H1 (cell line): ENCODE results near the gene ACSL6. TPM values are rescaled to one million over a fixed set of nuclear protein-coding genes. Genes with fewer than 3 reads are reported as not detected.

Experiments
- CTCF ChIA-PET: fragments of 300-600 bp; sonication (Branson Sonifier 250); formaldehyde crosslinking; loops from one replicate; lab custom pipeline; 2021; ENCODE audit not compliant: partially characterized antibody; lab: Charles Lee
- POLR2A ChIA-PET: fragments of 300-600 bp; sonication (Branson Sonifier 250); formaldehyde crosslinking; loops from one replicate; lab custom pipeline; 2021; ENCODE audit warnings: inconsistent platforms; ENCODE audit not compliant: partially characterized antibody; lab: Charles Lee
- DNase-seq, 2 experiments: peaks; one replicate each; pipeline versions ENCODE4 v3.0.0 to v3.0.0-alpha.2; 2010 to 2022; ENCODE audit warnings: low spot score in 2 of 2, low read depth in 1 of 2, mixed read lengths in 1 of 2
- FAIRE-seq: peaks from 2 replicates; lab custom pipeline; 2011; peaks lifted over from hg19 to GRCh38; lab: Jason Lieb, UNC
- H2AFZ ChIP-seq: 2 replicates; pipeline ENCODE4 v1.8.1; 2012; ENCODE audit warnings: low read length, inconsistent platforms
- H2AK5ac ChIP-seq: 2 replicates; pipeline ENCODE4 v1.6.1; 2013; ENCODE audit warnings: low read depth, low read length
- H2BK120ac ChIP-seq: replicated peaks from 2 replicates; pipeline ENCODE3; 2013; ENCODE audit warnings: low read depth, low read length, inconsistent platforms
- H2BK12ac ChIP-seq: 2 replicates; pipeline ENCODE4 v1.6.1; 2013; ENCODE audit warnings: low read depth, low read length
- H2BK15ac ChIP-seq: 2 replicates; pipeline ENCODE4 v1.6.1; 2013; ENCODE audit warnings: low read length
- H2BK20ac ChIP-seq: 2 replicates; pipeline ENCODE4 v1.6.1; 2013; ENCODE audit warnings: low read length
- H2BK5ac ChIP-seq: 2 replicates; pipeline ENCODE4 v1.6.1; 2013; ENCODE audit warnings: low read depth, low read length
- H3K14ac ChIP-seq: 2 replicates; pipeline ENCODE4 v1.6.1; 2013; ENCODE audit warnings: inconsistent platforms; ENCODE audit not compliant: insufficient read length
- H3K18ac ChIP-seq: 2 replicates; pipeline ENCODE4 v1.6.1; 2013; ENCODE audit warnings: low read length; ENCODE audit errors: extremely low read depth
- H3K23ac ChIP-seq: 2 replicates; pipeline ENCODE4 v1.6.1; 2013; ENCODE audit warnings: inconsistent platforms; ENCODE audit not compliant: insufficient read length
- H3K23me2 ChIP-seq: 2 replicates; pipeline ENCODE4 v1.6.1; 2013; ENCODE audit warnings: low read depth, low read length
- H3K27ac ChIP-seq: 2 replicates; pipeline ENCODE4 v1.6.1; 2011; ENCODE audit warnings: low read depth, low read length, inconsistent platforms
- H3K27me3 ChIP-seq, 4 experiments: replicated peaks in 1 of 4; 1 replicate in 1 of 4; 2 replicates in 3 of 4; pipeline versions ENCODE4 v1.6.1 to v1.8.1; 2011 to 2013; ENCODE audit warnings: low read length in 3 of 4, mild to moderate bottlenecking in 3 of 4, inconsistent platforms in 2 of 4, mixed read lengths in 2 of 4, moderate library complexity in 1 of 4; ENCODE audit not compliant: control insufficient read depth in 3 of 4, insufficient read depth in 3 of 4; ENCODE audit errors: extremely low read depth in 1 of 4
- H3K36me3 ChIP-seq, 4 experiments: 2 replicates each; pipeline versions ENCODE4 v1.6.1 to v1.8.1; 2011 to 2013; ENCODE audit warnings: mild to moderate bottlenecking in 4 of 4, low read length in 3 of 4, moderate library complexity in 2 of 4, control low read depth in 1 of 4, inconsistent platforms in 1 of 4; ENCODE audit not compliant: insufficient read depth in 4 of 4, control insufficient read depth in 2 of 4
- H3K4ac ChIP-seq: replicated peaks from 2 replicates; pipeline ENCODE3; 2013; ENCODE audit warnings: low read length, low read depth, mixed read lengths, inconsistent platforms; ENCODE audit not compliant: insufficient read length
- H3K4me1 ChIP-seq, 4 experiments: replicated peaks in 1 of 4; 1 replicate in 1 of 4; 2 replicates in 3 of 4; pipeline versions ENCODE4 v1.6.1 to v1.8.1; 2011 to 2013; ENCODE audit warnings: low read length in 3 of 4, inconsistent platforms in 2 of 4, mixed read lengths in 1 of 4; ENCODE audit not compliant: insufficient read depth in 4 of 4, control insufficient read depth in 3 of 4
- H3K4me2 ChIP-seq, 2 experiments: 2 replicates each; pipeline versions ENCODE4 v1.6.1 to v1.8.1; 2011 to 2013; ENCODE audit warnings: low read depth in 2 of 2, low read length in 2 of 2, control low read depth in 1 of 2, inconsistent platforms in 1 of 2, mild to moderate bottlenecking in 1 of 2; ENCODE audit not compliant: insufficient read depth in 1 of 2
- H3K4me3 ChIP-seq, 4 experiments: fragments of 200-600, 300-600 bp in 1 of 4; sonication (generic), shearing (Covaris generic), sonication (Bioruptor Twin) in 1 of 4; 2 replicates each; pipeline versions ENCODE4 v1.5.1 to v1.8.1; 2011 to 2016; ENCODE audit warnings: low read length in 4 of 4, low read depth in 3 of 4, control low read depth in 2 of 4, inconsistent platforms in 2 of 4, mild to moderate bottlenecking in 2 of 4, mixed read lengths in 1 of 4, moderate library complexity in 1 of 4; ENCODE audit not compliant: insufficient read depth in 2 of 4; ENCODE audit errors: extremely low read depth in 1 of 4
- H3K56ac ChIP-seq: replicated peaks from 2 replicates; pipeline ENCODE3; 2013; ENCODE audit warnings: low read depth, mild to moderate bottlenecking, mixed read lengths, low read length, inconsistent platforms; ENCODE audit not compliant: insufficient read length
- H3K79me1 ChIP-seq: 2 replicates; pipeline ENCODE4 v1.6.1; 2013; ENCODE audit warnings: low read depth, low read length, control low read depth
- H3K79me2 ChIP-seq, 2 experiments: 2 replicates each; pipeline versions ENCODE4 v1.6.1 to v1.8.1; 2012 to 2013; ENCODE audit warnings: low read length in 2 of 2, mild to moderate bottlenecking in 2 of 2, inconsistent platforms in 1 of 2; ENCODE audit not compliant: insufficient read depth in 2 of 2, control insufficient read depth in 1 of 2
- H3K9ac ChIP-seq, 4 experiments: replicated peaks in 1 of 4; 1 replicate in 1 of 4; 2 replicates in 3 of 4; pipeline versions ENCODE4 v1.6.1 to v1.8.1; 2011 to 2013; ENCODE audit warnings: low read depth in 3 of 4, low read length in 3 of 4, control low read depth in 2 of 4, mild to moderate bottlenecking in 2 of 4, moderate library complexity in 2 of 4, inconsistent platforms in 1 of 4; ENCODE audit errors: extremely low read depth in 1 of 4
- H3K9me3 ChIP-seq, 2 experiments: 2 replicates each; pipeline versions ENCODE4 v1.6.1 to v1.8.1; 2012 to 2013; ENCODE audit warnings: mild to moderate bottlenecking in 2 of 2, moderate library complexity in 2 of 2, control low read depth in 1 of 2, inconsistent platforms in 1 of 2, low read depth in 1 of 2, low read length in 1 of 2, mixed read lengths in 1 of 2; ENCODE audit not compliant: insufficient read depth in 2 of 2
- H4K20me1 ChIP-seq, 2 experiments: replicated peaks in 1 of 2; 2 replicates each; pipeline versions ENCODE3 to v1.8.1; 2011 to 2013; ENCODE audit warnings: inconsistent platforms in 2 of 2, low read length in 2 of 2, mild to moderate bottlenecking in 1 of 2; ENCODE audit not compliant: insufficient read depth in 2 of 2, control insufficient read depth in 1 of 2
- H4K5ac ChIP-seq: 2 replicates; pipeline ENCODE4 v1.6.1; 2013; ENCODE audit warnings: low read length, low read depth, mixed read lengths, inconsistent platforms; ENCODE audit not compliant: insufficient read length
- H4K8ac ChIP-seq: 2 replicates; pipeline ENCODE4 v1.8.0; 2013; ENCODE audit warnings: mild to moderate bottlenecking, moderate library complexity, low read length, inconsistent platforms; ENCODE audit not compliant: insufficient read depth; ENCODE audit errors: extremely low read depth
- H4K91ac ChIP-seq: replicated peaks from 2 replicates; pipeline ENCODE3; 2013; ENCODE audit warnings: low read length, mixed read lengths, inconsistent platforms; ENCODE audit not compliant: insufficient read length
- CTBP2 ChIP-seq: IDR thresholded peaks from 2 replicates; pipeline ENCODE4 v1.7.0; 2011; ENCODE audit warnings: borderline replicate concordance, mild to moderate bottlenecking, moderate library complexity, mixed read lengths, low read length; ENCODE audit not compliant: insufficient read depth, insufficient read length
- SP2 ChIP-seq: IDR thresholded peaks from 2 replicates; pipeline ENCODE4 v1.6.1; 2012; ENCODE audit warnings: mild to moderate bottlenecking, low read length, inconsistent platforms
- SP4 ChIP-seq: IDR thresholded peaks from 2 replicates; pipeline ENCODE4 v1.6.1; 2012; ENCODE audit warnings: low read length, inconsistent platforms
- SUZ12 ChIP-seq: fragments of 200-600 bp; sonication (generic); IDR thresholded peaks from 2 replicates; pipeline ENCODE4 v1.6.1; 2012; ENCODE audit warnings: mild to moderate bottlenecking, inconsistent platforms, low read length, moderate library complexity, mixed read lengths
- TEAD4 ChIP-seq: IDR thresholded peaks from 2 replicates; pipeline ENCODE4 v1.6.1; 2012; ENCODE audit warnings: low read depth, low read length, inconsistent platforms, mixed read lengths
- YY1 ChIP-seq: IDR thresholded peaks from 2 replicates; pipeline ENCODE4 v1.6.1; 2011; ENCODE audit warnings: low read depth, mild to moderate bottlenecking, low read length
- whole genome bisulfite sequencing, 2 experiments: shearing (Covaris generic) in 1 of 2; methylation state at CpG; one replicate each; pipeline versions ENCODE4 v1.1.6 to v1.1.7; 2013 to 2015; ENCODE audit warnings: low lambda C conversion rate in 2 of 2, mixed read lengths in 2 of 2, inconsistent platforms in 1 of 2, low coverage in 1 of 2, missing lambda C conversion rate in 1 of 2; ENCODE audit not compliant: insufficient replicate concordance in 2 of 2, insufficient coverage in 1 of 2, insufficient read length in 1 of 2; ENCODE audit errors: extremely low coverage in 1 of 2, missing lambda C conversion rate in 1 of 2; 5-methylcytosine and 5-hydroxymethylcytosine counted together
- polyA plus RNA-seq, 7 experiments: library from polyadenylated mRNA; depleted of rRNA in 3 of 7; stranded (reverse) in 5 of 7; unstranded in 2 of 7; fragments of >200 nt in 5 of 7; fragments of 200-250 nt in 2 of 7; gene quantifications; 1 replicate in 5 of 7; 2 replicates in 1 of 7; 4 replicates in 1 of 7; pipeline versions ENCODE4 v1.2.1 to v1.2.3, GENCODE V29; 2011 to 2013; ENCODE audit warnings: missing spikeins in 2 of 7, mixed read lengths in 2 of 7
- total RNA-seq: library from RNA; stranded (reverse); fragmentation: NEBNext Ultra II Directional; extraction: Animal tissue kit (Norgen Biotek cat#: 25700); gene quantifications from 2 replicates; pipeline ENCODE4 v1.2.1, GENCODE V29; 2021

Gene ACSL6
- total and polyA plus RNA-seq, 2 of the 8 experiments (the other 6 are each of a cell fraction or from before 2014, with no cell fraction given), result 2.3 to 2.4 TPM

- Histone ChIP-seq H3K4ac (no peak overlapping the region), H2BK15ac (no peak overlapping the region), H4K8ac (no peak overlapping the region), H3K4me1 (no peaks in the 10 kb centered on the region), H3K36me3 (no peaks in the 10 kb centered on the region), H3K27ac (no peak overlapping the region), H4K20me1 (no peaks in the 10 kb centered on the region), H3K4me2 (no peak overlapping the region), H3K18ac (no peak overlapping the region), H3K9ac (no peak overlapping the region), H3K14ac (no peak overlapping the region), H2AK5ac (no peak overlapping the region), H2BK20ac (no peak overlapping the region), H2AFZ (no peak overlapping the region), H3K79me2 (no peaks in the 10 kb centered on the region), H2BK120ac (no peak overlapping the region), H3K23me2 (no peaks in the 10 kb centered on the region), H3K23ac (no peak overlapping the region), H3K4me3 (no peak overlapping the region), H3K56ac (no peak overlapping the region), H2BK12ac (no peak overlapping the region), H4K91ac (no peak overlapping the region), H2BK5ac (no peak overlapping the region), H3K9me3 (no peaks in the 10 kb centered on the region), H3K27me3 (no peaks in the 10 kb centered on the region), H3K79me1 (no peaks in the 10 kb centered on the region), H4K5ac (no peak overlapping the region)
- 80% methylated on average over 1 of the region's 1 CpG; no CpG with 5 or more reads in 1 of the 2 experiments for WGBS, 2 experiments
- DNase-seq, result peak in 1 of 2 experiments; percentile 22
- no peak for FAIRE-seq
- POLR2A ChIA-PET, result no interaction called here
- CTCF ChIA-PET, result interaction anchor here (0.6 to 1.6 kb wide), 2 partner anchors 20 to 97 kb away, joined by 3 to 4 read pairs; no protein-coding TSS in a partner anchor
- TF ChIP-seq YY1 (no peak), SP2 (no peak), CTBP2 (no peak), SP4 (no peak), TEAD4 (no peak), SUZ12 (no peak)
Observed at GRCh38 chr5:131966551-131966950, 44.9 kb downstream of the ACSL6 start.
